ENCODE results near the gene PPP2R2C. TPM values are rescaled to one million over a fixed set of nuclear protein-coding genes. Genes with fewer than 3 reads are reported as not detected.

Gene PPP2R2C
- total and polyA plus RNA-seq, 10 of the 15 experiments (the other 5 are each of a cell fraction or from before 2014, with no cell fraction given) = 0.13 to 0.15 TPM; not detected in 8

DNA sequence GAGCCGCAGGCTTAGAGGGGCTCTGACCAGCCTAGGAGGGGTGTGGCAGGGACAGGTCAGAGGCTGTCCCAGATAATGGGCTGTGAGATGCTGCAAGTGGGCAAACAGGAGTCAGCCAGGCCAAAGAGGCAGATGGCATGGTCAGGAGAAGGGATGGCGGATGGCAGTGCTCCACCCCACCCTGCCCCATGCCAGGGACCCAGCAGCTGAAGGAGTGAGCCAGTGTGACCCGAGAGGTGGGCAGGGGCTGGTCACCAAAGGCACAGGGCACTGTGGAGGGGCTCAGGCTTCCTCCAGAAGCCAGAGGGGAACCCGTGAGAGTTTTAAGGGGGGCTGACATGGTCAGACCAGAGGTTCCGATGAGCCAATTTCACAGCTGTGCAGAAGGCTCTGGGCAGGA is 105.8 kb downstream of the PPP2R2C start:
- 14% methylated on average over 5 of the region's 5 CpGs for WGBS (ENCODE audit: insufficient coverage, insufficient replicate concordance, low lambda C conversion rate, missing lambda C conversion rate)
- H3K27ac ChIP-seq (ENCODE audit: control insufficient read depth, insufficient read depth) = no peak overlapping the region
- FAIRE-seq = no peak
- TF ChIP-seq, protein P1, sequence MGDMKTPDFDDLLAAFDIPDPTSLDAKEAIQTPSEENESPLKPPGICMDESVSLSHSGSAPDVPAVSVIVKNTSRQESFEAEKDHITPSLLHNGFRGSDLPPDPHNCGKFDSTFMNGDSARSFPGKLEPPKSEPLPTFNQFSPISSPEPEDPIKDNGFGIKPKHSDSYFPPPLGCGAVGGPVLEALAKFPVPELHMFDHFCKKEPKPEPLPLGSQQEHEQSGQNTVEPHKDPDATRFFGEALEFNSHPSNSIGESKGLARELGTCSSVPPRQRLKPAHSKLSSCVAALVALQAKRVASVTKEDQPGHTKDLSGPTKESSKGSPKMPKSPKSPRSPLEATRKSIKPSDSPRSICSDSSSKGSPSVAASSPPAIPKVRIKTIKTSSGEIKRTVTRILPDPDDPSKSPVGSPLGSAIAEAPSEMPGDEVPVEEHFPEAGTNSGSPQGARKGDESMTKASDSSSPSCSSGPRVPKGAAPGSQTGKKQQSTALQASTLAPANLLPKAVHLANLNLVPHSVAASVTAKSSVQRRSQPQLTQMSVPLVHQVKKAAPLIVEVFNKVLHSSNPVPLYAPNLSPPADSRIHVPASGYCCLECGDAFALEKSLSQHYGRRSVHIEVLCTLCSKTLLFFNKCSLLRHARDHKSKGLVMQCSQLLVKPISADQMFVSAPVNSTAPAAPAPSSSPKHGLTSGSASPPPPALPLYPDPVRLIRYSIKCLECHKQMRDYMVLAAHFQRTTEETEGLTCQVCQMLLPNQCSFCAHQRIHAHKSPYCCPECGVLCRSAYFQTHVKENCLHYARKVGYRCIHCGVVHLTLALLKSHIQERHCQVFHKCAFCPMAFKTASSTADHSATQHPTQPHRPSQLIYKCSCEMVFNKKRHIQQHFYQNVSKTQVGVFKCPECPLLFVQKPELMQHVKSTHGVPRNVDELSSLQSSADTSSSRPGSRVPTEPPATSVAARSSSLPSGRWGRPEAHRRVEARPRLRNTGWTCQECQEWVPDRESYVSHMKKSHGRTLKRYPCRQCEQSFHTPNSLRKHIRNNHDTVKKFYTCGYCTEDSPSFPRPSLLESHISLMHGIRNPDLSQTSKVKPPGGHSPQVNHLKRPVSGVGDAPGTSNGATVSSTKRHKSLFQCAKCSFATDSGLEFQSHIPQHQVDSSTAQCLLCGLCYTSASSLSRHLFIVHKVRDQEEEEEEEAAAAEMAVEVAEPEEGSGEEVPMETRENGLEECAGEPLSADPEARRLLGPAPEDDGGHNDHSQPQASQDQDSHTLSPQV (IDR thresholded peaks at IDR 0.05) = no peak
- TF ChIP-seq MYB (IDR thresholded peaks at IDR 0.05; ENCODE audit: borderline replicate concordance, low read depth, low read length) (no peak), TCF12 (IDR thresholded peaks at IDR 0.05; ENCODE audit: low read depth, low read length) (no peak), TCF7 (IDR thresholded peaks at IDR 0.05; ENCODE audit: borderline replicate concordance) (no peak), SRF (IDR thresholded peaks at IDR 0.05; ENCODE audit: low read depth in 2 of 2, low read length in 2 of 2) (no peak), SREBF1 (IDR thresholded peaks at IDR 0.05; ENCODE audit: low read length) (no peak), EZH2 (IDR thresholded peaks at IDR 0.05; ENCODE audit: borderline replicate concordance, control insufficient read depth, low read depth, low read length) (no peak), LARP7 (IDR thresholded peaks at IDR 0.05) (no peak), RBBP5 (conservative IDR thresholded peaks at IDR 0.05) (no peak)
- TF ChIP-seq, protein P2, sequence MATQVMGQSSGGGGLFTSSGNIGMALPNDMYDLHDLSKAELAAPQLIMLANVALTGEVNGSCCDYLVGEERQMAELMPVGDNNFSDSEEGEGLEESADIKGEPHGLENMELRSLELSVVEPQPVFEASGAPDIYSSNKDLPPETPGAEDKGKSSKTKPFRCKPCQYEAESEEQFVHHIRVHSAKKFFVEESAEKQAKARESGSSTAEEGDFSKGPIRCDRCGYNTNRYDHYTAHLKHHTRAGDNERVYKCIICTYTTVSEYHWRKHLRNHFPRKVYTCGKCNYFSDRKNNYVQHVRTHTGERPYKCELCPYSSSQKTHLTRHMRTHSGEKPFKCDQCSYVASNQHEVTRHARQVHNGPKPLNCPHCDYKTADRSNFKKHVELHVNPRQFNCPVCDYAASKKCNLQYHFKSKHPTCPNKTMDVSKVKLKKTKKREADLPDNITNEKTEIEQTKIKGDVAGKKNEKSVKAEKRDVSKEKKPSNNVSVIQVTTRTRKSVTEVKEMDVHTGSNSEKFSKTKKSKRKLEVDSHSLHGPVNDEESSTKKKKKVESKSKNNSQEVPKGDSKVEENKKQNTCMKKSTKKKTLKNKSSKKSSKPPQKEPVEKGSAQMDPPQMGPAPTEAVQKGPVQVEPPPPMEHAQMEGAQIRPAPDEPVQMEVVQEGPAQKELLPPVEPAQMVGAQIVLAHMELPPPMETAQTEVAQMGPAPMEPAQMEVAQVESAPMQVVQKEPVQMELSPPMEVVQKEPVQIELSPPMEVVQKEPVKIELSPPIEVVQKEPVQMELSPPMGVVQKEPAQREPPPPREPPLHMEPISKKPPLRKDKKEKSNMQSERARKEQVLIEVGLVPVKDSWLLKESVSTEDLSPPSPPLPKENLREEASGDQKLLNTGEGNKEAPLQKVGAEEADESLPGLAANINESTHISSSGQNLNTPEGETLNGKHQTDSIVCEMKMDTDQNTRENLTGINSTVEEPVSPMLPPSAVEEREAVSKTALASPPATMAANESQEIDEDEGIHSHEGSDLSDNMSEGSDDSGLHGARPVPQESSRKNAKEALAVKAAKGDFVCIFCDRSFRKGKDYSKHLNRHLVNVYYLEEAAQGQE (IDR thresholded peaks at IDR 0.05; ENCODE audit: low read depth, low read length) = no peak
- TF ChIP-seq, protein P3, sequence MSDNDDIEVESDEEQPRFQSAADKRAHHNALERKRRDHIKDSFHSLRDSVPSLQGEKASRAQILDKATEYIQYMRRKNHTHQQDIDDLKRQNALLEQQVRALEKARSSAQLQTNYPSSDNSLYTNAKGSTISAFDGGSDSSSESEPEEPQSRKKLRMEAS (IDR thresholded peaks at IDR 0.05; ENCODE audit: low read depth, low read length) = no peak
- TF ChIP-seq, protein P4, sequence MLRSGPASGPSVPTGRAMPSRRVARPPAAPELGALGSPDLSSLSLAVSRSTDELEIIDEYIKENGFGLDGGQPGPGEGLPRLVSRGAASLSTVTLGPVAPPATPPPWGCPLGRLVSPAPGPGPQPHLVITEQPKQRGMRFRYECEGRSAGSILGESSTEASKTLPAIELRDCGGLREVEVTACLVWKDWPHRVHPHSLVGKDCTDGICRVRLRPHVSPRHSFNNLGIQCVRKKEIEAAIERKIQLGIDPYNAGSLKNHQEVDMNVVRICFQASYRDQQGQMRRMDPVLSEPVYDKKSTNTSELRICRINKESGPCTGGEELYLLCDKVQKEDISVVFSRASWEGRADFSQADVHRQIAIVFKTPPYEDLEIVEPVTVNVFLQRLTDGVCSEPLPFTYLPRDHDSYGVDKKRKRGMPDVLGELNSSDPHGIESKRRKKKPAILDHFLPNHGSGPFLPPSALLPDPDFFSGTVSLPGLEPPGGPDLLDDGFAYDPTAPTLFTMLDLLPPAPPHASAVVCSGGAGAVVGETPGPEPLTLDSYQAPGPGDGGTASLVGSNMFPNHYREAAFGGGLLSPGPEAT (IDR thresholded peaks at IDR 0.05; ENCODE audit: low read depth) = no peak
- TF ChIP-seq, protein P5, sequence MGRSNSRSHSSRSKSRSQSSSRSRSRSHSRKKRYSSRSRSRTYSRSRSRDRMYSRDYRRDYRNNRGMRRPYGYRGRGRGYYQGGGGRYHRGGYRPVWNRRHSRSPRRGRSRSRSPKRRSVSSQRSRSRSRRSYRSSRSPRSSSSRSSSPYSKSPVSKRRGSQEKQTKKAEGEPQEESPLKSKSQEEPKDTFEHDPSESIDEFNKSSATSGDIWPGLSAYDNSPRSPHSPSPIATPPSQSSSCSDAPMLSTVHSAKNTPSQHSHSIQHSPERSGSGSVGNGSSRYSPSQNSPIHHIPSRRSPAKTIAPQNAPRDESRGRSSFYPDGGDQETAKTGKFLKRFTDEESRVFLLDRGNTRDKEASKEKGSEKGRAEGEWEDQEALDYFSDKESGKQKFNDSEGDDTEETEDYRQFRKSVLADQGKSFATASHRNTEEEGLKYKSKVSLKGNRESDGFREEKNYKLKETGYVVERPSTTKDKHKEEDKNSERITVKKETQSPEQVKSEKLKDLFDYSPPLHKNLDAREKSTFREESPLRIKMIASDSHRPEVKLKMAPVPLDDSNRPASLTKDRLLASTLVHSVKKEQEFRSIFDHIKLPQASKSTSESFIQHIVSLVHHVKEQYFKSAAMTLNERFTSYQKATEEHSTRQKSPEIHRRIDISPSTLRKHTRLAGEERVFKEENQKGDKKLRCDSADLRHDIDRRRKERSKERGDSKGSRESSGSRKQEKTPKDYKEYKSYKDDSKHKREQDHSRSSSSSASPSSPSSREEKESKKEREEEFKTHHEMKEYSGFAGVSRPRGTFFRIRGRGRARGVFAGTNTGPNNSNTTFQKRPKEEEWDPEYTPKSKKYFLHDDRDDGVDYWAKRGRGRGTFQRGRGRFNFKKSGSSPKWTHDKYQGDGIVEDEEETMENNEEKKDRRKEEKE (IDR thresholded peaks at IDR 0.05) = no peak

More for the DNA sequence above, 105.8 kb downstream of the PPP2R2C start:
- no peak overlapping the region for H3K4me3 ChIP-seq
- no peaks in the 10 kb centered on the region for H3K4me1 ChIP-seq (ENCODE audit: control insufficient read depth, insufficient read depth, low read length)
- no peaks in the 10 kb centered on the region for H3K9me3 ChIP-seq (replicated peaks; ENCODE audit: control insufficient read depth, insufficient read depth, low read length)
- DNase-seq (ENCODE audit: low read depth, low spot score) (no peak), ATAC-seq (no peak)
- H3K79me2 ChIP-seq (ENCODE audit: control insufficient read depth, insufficient read depth, low read length) = no peaks in the 10 kb centered on the region
- H2AFZ ChIP-seq (ENCODE audit: control insufficient read depth, low read depth, low read length) = no peak overlapping the region
- BruUV-seq (replicated peaks) = no TSS peak
- intact Hi-C loops (cut with micrococcal nuclease; ENCODE audit: unreplicated experiment) (no loop called here), in situ Hi-C loops (cut with MboI) (no loop called here)
- H3K27me3 ChIP-seq (replicated peaks in 1 of 2; ENCODE audit: control insufficient read depth in 2 of 2, insufficient read depth in 2 of 2, low read length in 1 of 2) = peaks cover 0 to 2% of the 10 kb centered on the region in 2 experiments; a peak in 3 of 4 replicates
- no peak overlapping the region for H3K4me2 ChIP-seq (ENCODE audit: control insufficient read depth, insufficient read depth)
- no peaks in the 10 kb centered on the region for H4K20me1 ChIP-seq (ENCODE audit: control insufficient read depth, insufficient read depth)
- RAD21 ChIA-PET (ENCODE audit: unreplicated experiment) = no interaction called here
- CTCF ChIA-PET = no interaction called here
- SMC1A ChIA-PET (ENCODE audit: uncharacterized antibody, unreplicated experiment) = no interaction called here
- no peaks in the 10 kb centered on the region for H3K36me3 ChIP-seq (ENCODE audit: control insufficient read depth in 2 of 2, insufficient read depth in 2 of 2, low read length in 1 of 2)
- no peak overlapping the region for H3K9ac ChIP-seq (ENCODE audit: control insufficient read depth, insufficient read depth, low read length)
- POLR2A ChIA-PET = no interaction called here

Measured in GM12878 (cell line).